GM12874 (cell line): Measurements from ENCODE around the gene TALDO1.

ENCODE experiments used
- TF ChIP-seq, protein P1 (sequence below): IDR thresholded peaks from 2 replicates; pipeline ENCODE4 v1.5.1; 2011; ENCODE audit warnings: low read depth, mild to moderate bottlenecking, control low read depth, low read length, moderate library complexity; ENCODE audit not compliant: insufficient read depth

The TALDO1 gene

DNA sequence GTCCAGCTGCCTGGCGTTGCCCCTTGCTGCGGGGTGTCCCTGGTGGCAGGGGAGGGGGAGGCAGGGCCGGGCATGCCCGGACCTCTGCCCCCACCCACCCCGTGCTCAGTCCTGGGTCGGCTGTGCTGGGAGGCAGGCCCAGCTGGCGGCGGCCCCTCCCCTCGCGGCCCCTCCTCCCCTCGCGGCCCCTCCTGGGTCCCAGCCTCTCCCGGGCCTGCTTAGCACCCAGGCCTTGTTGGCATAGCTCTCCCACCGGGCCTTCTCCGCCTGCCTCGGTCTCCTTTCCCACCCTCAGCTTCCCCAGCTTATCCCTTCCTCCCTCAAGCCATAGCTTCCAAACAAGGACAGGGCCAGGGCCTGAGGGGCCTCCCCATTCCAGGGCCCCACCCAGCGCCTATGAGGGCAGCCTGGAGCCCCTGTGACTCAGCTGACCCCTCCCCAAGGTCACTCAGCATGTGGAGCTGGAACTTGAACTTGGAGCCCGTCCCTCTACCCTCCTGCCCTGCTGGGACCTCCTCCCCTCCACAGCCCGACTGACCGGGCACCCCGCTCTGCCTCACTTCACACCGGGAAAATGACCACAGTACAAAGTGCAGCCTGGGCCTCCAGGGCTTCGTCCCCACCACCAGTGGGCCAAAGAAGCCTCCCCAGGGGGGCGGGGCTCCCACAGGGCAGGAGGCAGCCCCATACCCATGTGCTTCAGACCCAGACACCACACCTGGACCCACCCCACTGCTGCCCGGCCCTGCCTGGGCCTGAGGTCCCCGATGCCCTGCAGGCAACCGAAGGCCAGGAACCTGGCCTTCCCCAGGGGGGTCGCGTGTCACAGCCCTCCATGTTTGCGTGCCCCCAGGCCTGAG, 40.1 kb upstream of the TALDO1 start:
- TF ChIP-seq, protein P1, sequence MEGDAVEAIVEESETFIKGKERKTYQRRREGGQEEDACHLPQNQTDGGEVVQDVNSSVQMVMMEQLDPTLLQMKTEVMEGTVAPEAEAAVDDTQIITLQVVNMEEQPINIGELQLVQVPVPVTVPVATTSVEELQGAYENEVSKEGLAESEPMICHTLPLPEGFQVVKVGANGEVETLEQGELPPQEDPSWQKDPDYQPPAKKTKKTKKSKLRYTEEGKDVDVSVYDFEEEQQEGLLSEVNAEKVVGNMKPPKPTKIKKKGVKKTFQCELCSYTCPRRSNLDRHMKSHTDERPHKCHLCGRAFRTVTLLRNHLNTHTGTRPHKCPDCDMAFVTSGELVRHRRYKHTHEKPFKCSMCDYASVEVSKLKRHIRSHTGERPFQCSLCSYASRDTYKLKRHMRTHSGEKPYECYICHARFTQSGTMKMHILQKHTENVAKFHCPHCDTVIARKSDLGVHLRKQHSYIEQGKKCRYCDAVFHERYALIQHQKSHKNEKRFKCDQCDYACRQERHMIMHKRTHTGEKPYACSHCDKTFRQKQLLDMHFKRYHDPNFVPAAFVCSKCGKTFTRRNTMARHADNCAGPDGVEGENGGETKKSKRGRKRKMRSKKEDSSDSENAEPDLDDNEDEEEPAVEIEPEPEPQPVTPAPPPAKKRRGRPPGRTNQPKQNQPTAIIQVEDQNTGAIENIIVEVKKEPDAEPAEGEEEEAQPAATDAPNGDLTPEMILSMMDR: no peak

DNA sequence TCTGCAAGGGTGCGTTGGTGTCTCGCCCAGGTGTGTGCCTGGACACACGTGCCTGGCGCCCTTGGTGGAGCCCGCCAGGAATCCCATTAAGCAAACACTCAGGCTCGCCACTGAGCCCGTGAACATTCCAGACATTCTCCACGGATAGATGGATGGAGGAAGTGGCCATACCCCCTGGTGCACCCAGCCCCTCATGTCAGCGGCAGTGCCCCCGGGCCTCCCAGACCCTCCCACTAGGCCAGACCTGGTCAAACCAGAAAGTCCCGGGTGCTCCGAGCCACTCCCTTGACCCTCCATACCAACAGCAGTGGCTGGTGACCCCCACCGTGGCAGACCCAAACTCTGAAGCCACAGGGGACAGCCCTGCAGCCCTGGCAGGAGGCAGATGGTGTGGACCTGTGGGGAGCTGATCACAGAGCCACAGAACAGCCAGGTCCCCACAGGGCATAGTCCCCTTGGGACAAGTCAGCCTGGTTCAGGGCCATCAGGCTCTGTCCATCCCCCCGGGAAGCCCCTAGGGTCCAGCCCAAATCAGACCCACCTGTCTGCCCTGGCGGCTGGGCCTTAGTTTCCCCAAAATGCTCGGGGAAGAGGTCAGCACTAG, 39.3 kb upstream of the TALDO1 start:
- TF ChIP-seq, protein P1: no peak

DNA sequence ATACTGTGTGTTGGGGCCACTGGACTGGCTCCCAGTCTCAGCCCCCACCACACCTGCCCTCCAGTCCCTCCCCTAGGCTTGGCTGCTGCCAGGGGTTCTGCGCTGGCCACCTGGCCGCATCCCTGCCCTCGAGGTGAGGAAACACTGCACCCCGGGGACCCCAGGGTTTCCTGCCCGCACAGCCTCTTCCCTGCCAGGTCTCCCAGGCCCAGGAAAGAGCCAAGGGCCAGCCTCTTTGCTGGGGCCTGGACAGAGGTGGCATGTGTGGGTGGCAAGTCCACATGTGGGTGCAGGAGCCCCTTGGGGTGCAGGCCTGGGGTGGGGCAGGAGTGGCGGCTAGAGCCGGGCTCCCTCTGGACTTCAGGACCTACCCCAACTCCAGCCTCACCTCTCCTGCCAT, 38.8 kb upstream of the TALDO1 start:
- TF ChIP-seq, protein P1: no peak

DNA sequence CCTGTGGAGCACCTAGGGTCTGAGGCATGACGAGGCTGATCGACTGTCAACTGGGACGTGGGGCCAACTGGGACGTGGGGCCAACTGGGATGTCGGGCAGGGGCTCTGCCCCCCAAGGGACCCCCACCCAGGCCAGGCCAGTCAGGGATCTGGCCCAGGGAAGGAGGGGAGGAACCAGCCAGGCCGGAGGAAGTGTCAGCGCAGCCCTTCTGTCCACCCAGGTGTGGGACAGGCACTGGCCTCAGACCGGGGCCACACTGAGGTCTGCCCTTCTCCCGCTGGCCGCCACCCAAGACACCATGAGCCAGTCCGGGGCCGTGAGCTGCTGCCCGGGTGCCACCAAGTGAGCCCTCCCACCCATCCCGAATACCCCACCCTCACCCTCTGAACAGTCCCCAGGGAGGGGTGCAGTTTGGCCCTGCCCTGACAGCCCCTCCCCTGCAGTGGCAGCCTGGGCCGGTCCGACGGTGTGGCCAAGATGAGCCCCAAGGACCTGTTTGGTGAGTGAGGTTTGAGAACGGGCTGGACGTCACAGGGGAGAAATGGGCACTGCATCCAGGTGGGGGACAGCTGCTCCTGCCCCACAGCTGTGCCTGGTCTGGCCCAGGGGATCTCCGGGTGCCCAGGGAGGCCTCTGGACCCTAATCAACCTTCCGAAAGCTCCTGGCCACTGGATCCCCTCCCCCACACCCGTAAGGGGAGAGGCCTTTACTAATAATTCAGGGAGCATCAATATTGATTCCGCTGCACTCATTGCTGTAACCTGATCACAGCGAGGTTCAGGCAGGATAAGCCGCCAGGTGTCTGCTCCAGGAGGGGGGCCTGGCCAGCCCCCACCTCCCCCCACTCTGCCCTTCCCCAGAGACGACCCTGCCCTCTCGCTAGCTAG, 37.9 kb upstream of the TALDO1 start:
- TF ChIP-seq, protein P1: no peak

DNA sequence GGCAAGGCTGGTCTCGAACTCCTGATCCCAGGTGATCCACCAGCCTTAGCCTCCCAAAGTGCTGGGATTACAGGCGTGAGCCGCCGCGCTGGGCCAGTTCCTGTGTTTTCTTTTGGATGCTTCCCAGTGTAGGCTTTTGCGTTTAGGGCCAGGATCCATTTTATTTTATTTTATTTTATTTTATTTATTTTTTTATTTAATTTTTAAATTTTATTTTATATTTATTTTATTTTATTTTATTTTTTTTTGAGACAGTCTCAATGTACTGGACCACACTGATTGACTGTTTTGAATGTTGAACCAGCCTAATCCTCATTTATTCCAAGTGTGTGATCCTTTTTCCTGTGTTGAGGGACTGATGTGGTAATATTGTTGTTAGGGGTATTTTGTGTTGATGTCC, 32.8 kb upstream of the TALDO1 start:
- TF ChIP-seq, protein P1: no peak

DNA sequence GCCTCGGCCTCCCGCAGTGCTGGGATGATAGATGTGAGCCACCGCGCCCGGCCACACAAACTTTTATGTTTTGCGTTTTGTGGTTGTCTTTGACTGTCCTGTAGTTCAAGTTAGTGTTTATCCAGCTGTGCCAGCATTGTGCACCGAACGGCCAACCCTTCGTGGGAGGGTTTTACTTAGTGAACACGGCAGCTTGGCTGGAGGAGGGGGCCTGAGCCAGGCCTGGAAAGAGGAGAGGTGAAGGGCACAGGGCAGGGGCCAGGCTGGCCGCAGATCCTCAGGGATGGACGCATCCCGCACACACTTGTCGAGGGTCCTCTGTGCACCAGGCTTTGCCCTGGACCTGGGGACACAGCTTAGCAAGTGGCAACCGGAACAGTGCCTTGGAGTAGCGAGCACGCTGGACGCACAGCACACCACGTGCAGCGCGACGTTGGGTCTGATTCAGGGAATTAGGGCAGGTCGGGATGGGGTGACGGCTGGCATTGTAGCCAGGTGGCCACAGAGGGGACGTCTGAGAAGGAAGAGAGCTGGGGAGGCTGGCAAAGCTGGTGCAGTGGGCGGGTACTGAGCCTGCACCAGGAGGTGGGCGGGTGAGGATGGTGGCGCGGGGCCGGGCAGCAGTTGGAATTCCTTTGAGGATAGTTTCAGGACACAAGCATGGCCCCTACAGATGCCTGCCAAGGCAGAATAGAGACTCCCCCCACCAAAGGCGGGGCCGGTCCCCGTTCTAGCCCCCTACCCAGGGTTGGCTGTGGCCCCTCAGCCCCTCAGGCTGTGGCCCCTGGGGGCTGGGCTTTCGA, 27.8 kb upstream of the TALDO1 start:
- TF ChIP-seq, protein P1: no peak
